Uterus (tissue), 4 donors: ENCODE results near the gene GHR. TPM values are rescaled to one million over a fixed set of nuclear protein-coding genes. Genes with fewer than 3 reads are reported as not detected.

ENCODE experiments used
- DNase-seq, 2 donors: peaks; one replicate each; pipeline ENCODE4 v3.0.0-alpha.2; 2019 to 2020
- H3K27ac ChIP-seq, 2 donors: fragments of 200-600 bp; sonication (generic); 1 replicate in 1 of 2; 2 replicates in 1 of 2; pipeline ENCODE4 v1.5.1; 2016 to 2018
- H3K27me3 ChIP-seq, 2 donors: fragments of 200-600 bp; sonication (generic); one replicate each; pipeline ENCODE4 v1.5.1; 2018 to 2019; ENCODE audit warnings: control low read depth in 1 of 2
- H3K36me3 ChIP-seq, 2 donors: fragments of 200-600 bp; sonication (generic); one replicate each; pipeline ENCODE4 v1.5.1; 2019; ENCODE audit warnings: control low read depth in 1 of 2
- H3K4me1 ChIP-seq, 2 donors: fragments of 200-600 bp; sonication (generic); one replicate each; pipeline ENCODE4 v1.5.1; 2018 to 2019; ENCODE audit warnings: control low read depth in 1 of 2
- H3K4me3 ChIP-seq, 2 donors: fragments of 200-600 bp; sonication (generic); 1 replicate in 1 of 2; 2 replicates in 1 of 2; pipeline ENCODE4 v1.5.1; 2018 to 2019; ENCODE audit warnings: mild to moderate bottlenecking in 1 of 2
- H3K9me3 ChIP-seq, 2 donors: fragments of 200-600 bp; sonication (generic); one replicate each; pipeline ENCODE4 v1.5.1; 2019; ENCODE audit warnings: control low read depth in 1 of 2
- POLR2A ChIP-seq, 2 donors: fragments of 450-650 bp; IDR thresholded peaks; one replicate each; pipeline ENCODE4 v1.6.1; 2016; ENCODE audit warnings: antibody characterized with exemption in 2 of 2, mild to moderate bottlenecking in 1 of 2, moderate library complexity in 1 of 2
- intact Hi-C: fragments of 100-400 bp; cut with DNase I; formaldehyde crosslinking; loops from one replicate; pipeline ENCODE4 v1.15.1; 2023; ENCODE audit warnings: low total_unique reads
- total RNA-seq, 4 donors: library from RNA; depleted of rRNA in 3 of 4; stranded (reverse); fragments of >200 nt in 3 of 4; gene quantifications; one replicate each; pipeline versions ENCODE4 v1.1.0 to v1.2.4, GENCODE V29; 2014 to 2023
- TF ChIP-seq, protein P1 (sequence below), 4 experiments: fragments of 200-600 bp in 2 of 4; fragments of 450-650 bp in 2 of 4; sonication (generic) in 2 of 4; IDR thresholded peaks; one replicate each; pipeline ENCODE4 v1.5.1; 2016 to 2019; ENCODE audit warnings: antibody characterized with exemption in 4 of 4, mild to moderate bottlenecking in 2 of 4, moderate library complexity in 1 of 4
- donor health status: DM: yes; HTN: yes; CAD: no.

Gene GHR
- total RNA-seq, 4 donors from 2014 or later = 1.8 to 19.7 (median 5.6) TPM

DNA sequence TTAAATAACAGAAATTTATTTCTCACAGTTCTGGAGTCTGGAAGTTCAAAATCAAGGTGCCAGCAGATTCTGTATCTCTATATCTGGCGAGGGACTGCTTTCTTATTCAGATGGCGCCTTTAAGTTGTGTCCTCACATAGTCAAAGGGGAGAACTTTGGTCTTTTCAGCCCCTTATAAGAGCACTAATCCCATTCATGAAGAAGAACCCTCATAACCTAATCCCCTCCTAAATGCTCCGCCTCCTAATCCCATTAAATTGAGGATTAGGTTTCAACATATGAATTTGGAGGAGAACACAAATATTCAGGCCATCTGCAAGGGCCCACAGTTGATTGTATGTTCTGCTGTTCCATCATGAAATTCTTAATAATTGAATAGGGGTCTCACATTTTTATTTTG lies 322.6 kb downstream of the GHR start:
- Histone ChIP-seq H3K4me1 (no peaks in the 10 kb centered on the region), H3K4me3 (no peak overlapping the region), H3K36me3 (no peaks in the 10 kb centered on the region), H3K9me3 (no peaks in the 10 kb centered on the region), H3K27ac (no peak overlapping the region), H3K27me3 (no peaks in the 10 kb centered on the region)
- intact Hi-C loops = no loop called here
- no peak for DNase-seq
- no peak for TF ChIP-seq POLR2A (IDR thresholded peaks at IDR 0.05)
- TF ChIP-seq, protein P1, sequence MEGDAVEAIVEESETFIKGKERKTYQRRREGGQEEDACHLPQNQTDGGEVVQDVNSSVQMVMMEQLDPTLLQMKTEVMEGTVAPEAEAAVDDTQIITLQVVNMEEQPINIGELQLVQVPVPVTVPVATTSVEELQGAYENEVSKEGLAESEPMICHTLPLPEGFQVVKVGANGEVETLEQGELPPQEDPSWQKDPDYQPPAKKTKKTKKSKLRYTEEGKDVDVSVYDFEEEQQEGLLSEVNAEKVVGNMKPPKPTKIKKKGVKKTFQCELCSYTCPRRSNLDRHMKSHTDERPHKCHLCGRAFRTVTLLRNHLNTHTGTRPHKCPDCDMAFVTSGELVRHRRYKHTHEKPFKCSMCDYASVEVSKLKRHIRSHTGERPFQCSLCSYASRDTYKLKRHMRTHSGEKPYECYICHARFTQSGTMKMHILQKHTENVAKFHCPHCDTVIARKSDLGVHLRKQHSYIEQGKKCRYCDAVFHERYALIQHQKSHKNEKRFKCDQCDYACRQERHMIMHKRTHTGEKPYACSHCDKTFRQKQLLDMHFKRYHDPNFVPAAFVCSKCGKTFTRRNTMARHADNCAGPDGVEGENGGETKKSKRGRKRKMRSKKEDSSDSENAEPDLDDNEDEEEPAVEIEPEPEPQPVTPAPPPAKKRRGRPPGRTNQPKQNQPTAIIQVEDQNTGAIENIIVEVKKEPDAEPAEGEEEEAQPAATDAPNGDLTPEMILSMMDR (IDR thresholded peaks at IDR 0.05) = no peak

- H3K36me3 ChIP-seq = no peaks in the 10 kb centered on the region
- intact Hi-C loops = no loop called here
- no peak for TF ChIP-seq POLR2A (IDR thresholded peaks at IDR 0.05)
- TF ChIP-seq, protein P1 (IDR thresholded peaks at IDR 0.05) = no peak
These were observed 325.8 kb downstream of the GHR start for GRCh38 chr5:42749020-42749419.

DNA sequence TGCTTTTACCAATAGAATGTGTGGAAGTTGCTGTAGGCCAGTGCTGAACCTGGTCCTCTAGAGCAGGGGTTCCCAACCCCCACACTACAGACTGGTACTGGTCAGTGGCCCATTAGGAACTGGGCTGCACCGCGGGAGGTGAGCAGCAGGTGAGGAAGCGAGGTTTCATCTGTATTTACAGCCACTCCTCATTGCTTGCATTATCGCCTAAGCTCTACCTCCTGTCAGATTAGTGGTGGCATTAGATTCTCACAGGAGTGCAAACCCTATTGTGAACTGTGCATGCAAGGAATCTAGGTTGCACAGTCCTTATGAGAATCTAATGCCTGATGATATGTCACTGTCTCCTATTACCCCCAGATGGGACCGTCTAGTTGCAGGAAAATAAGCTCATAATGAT lies 327.3 kb downstream of the GHR start:
- Histone ChIP-seq H3K4me1 (no peaks in the 10 kb centered on the region), H3K4me3 (no peak overlapping the region), H3K36me3 (no peaks in the 10 kb centered on the region), H3K27me3 (no peaks in the 10 kb centered on the region), H3K9me3 (no peaks in the 10 kb centered on the region), H3K27ac (no peak overlapping the region)
- TF ChIP-seq, protein P1 (IDR thresholded peaks at IDR 0.05) = no peak
- TF ChIP-seq POLR2A (IDR thresholded peaks at IDR 0.05) = no peak
- intact Hi-C loops = no loop called here
- DNase-seq = no peak

More at GRCh38 chr5:42749020-42749419, 325.8 kb downstream of the GHR start:
- Histone ChIP-seq H3K9me3 (no peaks in the 10 kb centered on the region), H3K27ac (no peak overlapping the region), H3K4me3 (no peak overlapping the region), H3K4me1 (no peaks in the 10 kb centered on the region), H3K27me3 (no peaks in the 10 kb centered on the region)
- no peak for DNase-seq

DNA sequence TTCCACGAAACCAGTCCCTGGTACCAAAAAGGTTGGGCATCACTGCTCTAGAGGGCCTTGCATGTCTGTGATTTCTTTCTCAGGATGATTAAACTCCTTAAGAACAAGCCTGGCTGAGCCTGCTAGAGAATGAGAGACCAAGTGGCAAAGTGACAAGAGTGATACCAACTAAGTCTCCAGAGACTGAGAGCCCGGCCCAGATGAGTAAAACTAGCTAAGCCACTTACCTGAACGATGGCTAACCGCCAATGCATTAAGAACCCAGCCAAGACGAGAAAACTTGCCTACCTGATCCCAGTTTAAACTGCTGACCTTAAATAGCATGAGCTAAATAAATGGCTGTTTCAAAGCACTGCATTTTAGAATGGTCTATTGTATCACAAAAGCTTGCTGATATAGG lies 327.8 kb downstream of the GHR start:
- TF ChIP-seq, protein P1 (IDR thresholded peaks at IDR 0.05) = no peak
- no peak for TF ChIP-seq POLR2A (IDR thresholded peaks at IDR 0.05)
- no peak for DNase-seq
- Histone ChIP-seq H3K4me3 (no peak overlapping the region), H3K27me3 (no peaks in the 10 kb centered on the region), H3K4me1 (no peaks in the 10 kb centered on the region), H3K36me3 (no peaks in the 10 kb centered on the region), H3K9me3 (no peaks in the 10 kb centered on the region), H3K27ac (no peak overlapping the region)
- intact Hi-C loops = no loop called here

DNA sequence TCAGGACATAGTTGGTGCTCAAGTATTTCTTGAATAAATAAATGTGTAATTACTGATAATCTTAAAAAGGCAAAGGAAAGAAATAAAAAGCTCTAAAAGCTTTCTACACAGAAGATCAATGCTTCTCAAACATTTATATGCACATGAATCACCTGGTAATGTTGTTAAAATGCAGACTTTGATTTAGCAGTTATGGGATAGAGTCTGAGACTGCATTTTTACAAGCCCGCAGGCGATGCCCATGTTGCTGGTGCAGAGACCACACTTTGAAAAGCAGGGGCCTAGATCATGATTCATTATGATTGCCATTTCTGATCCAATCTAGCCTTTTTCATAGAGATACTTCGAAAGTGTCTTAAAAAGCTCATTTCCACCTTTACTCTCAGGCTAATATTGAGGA lies 329.9 kb downstream of the GHR start:
- no peak for DNase-seq
- H3K4me3 ChIP-seq = no peak overlapping the region
- no peak for TF ChIP-seq POLR2A (IDR thresholded peaks at IDR 0.05)
- TF ChIP-seq, protein P1 (IDR thresholded peaks at IDR 0.05) = no peak
- H3K27ac ChIP-seq = no peak overlapping the region
- H3K36me3 ChIP-seq = no peaks in the 10 kb centered on the region
- intact Hi-C loops = no loop called here
- H3K27me3 ChIP-seq = no peaks in the 10 kb centered on the region
- no peaks in the 10 kb centered on the region for H3K9me3 ChIP-seq
- H3K4me1 ChIP-seq = no peaks in the 10 kb centered on the region
